HepG2 (cell line): ENCODE results near the gene RBM23. TPM values are rescaled to one million over a fixed set of nuclear protein-coding genes. Genes with fewer than 3 reads are reported as not detected.
A peak's percentile ranks its signal among the peaks of the same experiment; 100 is the strongest.

Experiments used
- AHR ChIP-seq: IDR thresholded peaks from 2 replicates; pipeline ENCODE4 v1.6.1; 2018; ENCODE audit warnings: missing genetic modification reagents, missing compliant biosample characterization
- BCL6 ChIP-seq: IDR thresholded peaks from 2 replicates; pipeline ENCODE4 v1.6.1; 2016; ENCODE audit warnings: missing genetic modification reagents, missing compliant biosample characterization
- BORCS8-MEF2B ChIP-seq: sonication (generic); formaldehyde crosslinking; IDR thresholded peaks from 2 replicates; pipeline ENCODE4 v1.8.0; 2022; ENCODE audit warnings: mild to moderate bottlenecking, missing genetic modification reagents
- CEBPG ChIP-seq: IDR thresholded peaks from 2 replicates; pipeline ENCODE4 v1.6.1; 2016
- CHD4 ChIP-seq: fragments of 200-600 bp; sonication (generic); IDR thresholded peaks from 2 replicates; pipeline ENCODE4 v1.7.0; 2017; ENCODE audit warnings: mild to moderate bottlenecking, low read length, borderline replicate concordance
- HCFC1 ChIP-seq: fragments of 150-350 bp; IDR thresholded peaks from 2 replicates; pipeline ENCODE4 v1.6.1; 2014; ENCODE audit warnings: low read depth, low read length
- HOXA3 ChIP-seq: sonication (generic); formaldehyde crosslinking; IDR thresholded peaks from 2 replicates; pipeline ENCODE4 v1.5.0; 2020; ENCODE audit warnings: missing genetic modification reagents
- KLF16 ChIP-seq, 2 experiments: sonication (generic) in 1 of 2; formaldehyde crosslinking in 1 of 2; IDR thresholded peaks; 2 replicates each; pipeline versions ENCODE4 v1.6.1 to v1.8.0; 2016 to 2023; ENCODE audit warnings: missing genetic modification reagents in 2 of 2, missing compliant biosample characterization in 1 of 2
- KMT2B ChIP-seq: IDR thresholded peaks from 2 replicates; pipeline ENCODE4 v1.6.1; 2016; ENCODE audit warnings: missing genetic modification reagents, missing compliant biosample characterization
- NCOA2 ChIP-seq: sonication (generic); formaldehyde crosslinking; IDR thresholded peaks from 2 replicates; pipeline ENCODE4 v1.8.0; 2022; ENCODE audit warnings: inconsistent platforms
- NFIB ChIP-seq: sonication (generic); formaldehyde crosslinking; IDR thresholded peaks from 2 replicates; pipeline ENCODE4 v1.9.0; 2021; ENCODE audit warnings: missing genetic modification reagents, mild to moderate bottlenecking, borderline replicate concordance
- NFRKB ChIP-seq: fragments of 450-650 bp; IDR thresholded peaks from 2 replicates; pipeline ENCODE4 v1.6.1; 2017
- PHF20 ChIP-seq: sonication (generic); formaldehyde crosslinking; IDR thresholded peaks from 2 replicates; pipeline ENCODE4 v1.5.0; 2020; ENCODE audit warnings: mild to moderate bottlenecking, missing genetic modification reagents
- PHF8 ChIP-seq: sonication (generic); formaldehyde crosslinking; IDR thresholded peaks from 2 replicates; pipeline ENCODE4 v1.5.0; 2020; ENCODE audit warnings: missing genetic modification reagents
- POLR2A ChIP-seq, 2 experiments: IDR thresholded peaks; 2 replicates each; pipeline ENCODE4 v1.6.1; 2011; ENCODE audit warnings: low read depth in 2 of 2, low read length in 2 of 2, mild to moderate bottlenecking in 1 of 2, moderate library complexity in 1 of 2; ENCODE audit not compliant: insufficient read depth in 1 of 2
- PRPF4 ChIP-seq: fragments of 200-400 bp; formaldehyde crosslinking; IDR thresholded peaks from 2 replicates; pipeline ENCODE4 v1.6.1; 2016; ENCODE audit warnings: low read length, low read depth; ENCODE audit not compliant: poor library complexity, severe bottlenecking
- SMARCE1 ChIP-seq: fragments of 450-650 bp; IDR thresholded peaks from 2 replicates; pipeline ENCODE4 v1.6.1; 2017; ENCODE audit warnings: borderline replicate concordance
- TBL1XR1 ChIP-seq: fragments of 150-350 bp; IDR thresholded peaks from 2 replicates; pipeline ENCODE4 v1.6.1; 2014; ENCODE audit warnings: borderline replicate concordance, low read length; ENCODE audit not compliant: partially characterized antibody
- ZGPAT ChIP-seq: IDR thresholded peaks from 2 replicates; pipeline ENCODE4 v1.6.1; 2016; ENCODE audit warnings: mild to moderate bottlenecking
- ZHX1 ChIP-seq: sonication (generic); formaldehyde crosslinking; IDR thresholded peaks from 2 replicates; pipeline ENCODE4 v1.8.1; 2022; ENCODE audit warnings: low read depth, mild to moderate bottlenecking, missing genetic modification reagents
- ZNF276 ChIP-seq: sonication (generic); formaldehyde crosslinking; IDR thresholded peaks from 2 replicates; pipeline ENCODE4 v1.4.0; 2020; ENCODE audit warnings: mild to moderate bottlenecking, low read depth, missing genetic modification reagents
- ZNF326 ChIP-seq: sonication (generic); formaldehyde crosslinking; IDR thresholded peaks from 2 replicates; pipeline ENCODE4 v1.4.0; 2020; ENCODE audit warnings: missing genetic modification reagents, borderline replicate concordance
- ZSCAN12 ChIP-seq: sonication (generic); formaldehyde crosslinking; IDR thresholded peaks from 2 replicates; pipeline ENCODE4 v1.9.0; 2021; ENCODE audit warnings: mild to moderate bottlenecking, missing genetic modification reagents
- polyA plus RNA-seq, 8 experiments: library from polyadenylated mRNA; depleted of rRNA in 3 of 8; stranded (reverse) in 7 of 8; unstranded in 1 of 8; fragments of >200 nt; fragmentation: Illumina TruSeq in 4 of 8; extraction: Trizol in 4 of 8; gene quantifications; 2 replicates each; pipeline versions ENCODE4 v1.2.1 to v1.2.3, GENCODE V29; 2011 to 2016; ENCODE audit warnings: low read depth in 4 of 8, missing spikeins in 1 of 8, mixed read lengths in 1 of 8; ENCODE audit not compliant: insufficient read depth in 1 of 8
- total RNA-seq, 5 experiments: library from RNA; depleted of rRNA; stranded (reverse); fragments of >200 nt; fragmentation: Illumina TruSeq; extraction: Trizol; gene quantifications; 2 replicates each; pipeline ENCODE4 v1.2.3, GENCODE V29; 2016; ENCODE audit warnings: low read depth in 1 of 5

RBM23 gene
- total and polyA plus RNA-seq, 2 of the 13 experiments (the other 11 are each of a cell fraction or from before 2014, with no cell fraction given) = 1.5 to 2.1 TPM

GRCh38 chr14:22871224-22872032 lies 47.5 kb downstream of the RBM23 start, which contains the start of gene LRP10 (continued):
- TF ChIP-seq NCOA2 (CRISPR knock-in tag) (peak; percentile 78), HOXA3 (CRISPR knock-in tag) (peak; percentile 86), ZHX1 (CRISPR knock-in tag) (peak; percentile 73), AHR (CRISPR knock-in tag) (peak; percentile 93), NFIB (CRISPR knock-in tag) (no peak), ZSCAN12 (CRISPR knock-in tag) (peak; percentile 91), KLF16 (CRISPR knock-in tag; IDR thresholded peaks at IDR 0.05) (peak in 1 of 2 experiments; percentile 95; a peak in 2 of 4 replicates), BCL6 (CRISPR knock-in tag) (peak; percentile 92), ZGPAT (peak; percentile 98), SMARCE1 (no peak), PHF8 (CRISPR knock-in tag) (peak; percentile 94), HCFC1 (peak; percentile 5; the same call in 1 of the 2 replicates), POLR2A (IDR thresholded peaks at IDR 0.05; ENCODE audit: insufficient read depth in 1 of 2, low read depth in 2 of 2, low read length in 2 of 2) (peak in 1 of 2 experiments; percentile 74; a peak in 1 of 4 replicates), KMT2B (CRISPR knock-in tag) (peak; percentile 69), PRPF4 (no peak), ZNF276 (CRISPR knock-in tag) (peak; percentile 95), CHD4 (peak; percentile 86; the same call in 1 of the 2 replicates), CEBPG (no peak; the same call in 1 of the 2 replicates), TBL1XR1 (peak; percentile 19), NFRKB (no peak), BORCS8-MEF2B (CRISPR knock-in tag) (no peak; the same call in none of the 2 replicates), ZNF326 (CRISPR knock-in tag) (no peak), PHF20 (CRISPR knock-in tag) (peak; percentile 79)
